HepG2 (cell line): Measurements from ENCODE around the gene COL5A1.

Source experiments
- RBAK ChIP-seq: sonication (generic); formaldehyde crosslinking; IDR thresholded peaks from 2 replicates; pipeline ENCODE4 v1.5.1; 2020; ENCODE audit warnings: mild to moderate bottlenecking, missing genetic modification reagents
- SIN3B ChIP-seq: fragments of 150-350 bp; IDR thresholded peaks from 2 replicates; pipeline ENCODE4 v1.6.1; 2014; ENCODE audit warnings: low read length
- SRF ChIP-seq: IDR thresholded peaks from 2 replicates; pipeline ENCODE4 v1.6.1; 2011; ENCODE audit warnings: mild to moderate bottlenecking, low read depth, low read length, moderate library complexity
- TF ChIP-seq, protein P1 (sequence below): sonication (generic); formaldehyde crosslinking; IDR thresholded peaks from 2 replicates; pipeline ENCODE4 v1.8.1; 2023; ENCODE audit warnings: missing genetic modification reagents, mild to moderate bottlenecking, borderline replicate concordance
- TF ChIP-seq, protein P2 (sequence below), 2 experiments: fragments of 450-650 bp in 1 of 2; sonication (generic) in 1 of 2; formaldehyde crosslinking in 1 of 2; IDR thresholded peaks; 2 replicates each; pipeline versions ENCODE4 v1.6.1 to v1.8.0; 2016 to 2022; ENCODE audit warnings: antibody characterized with exemption in 1 of 2, mild to moderate bottlenecking in 1 of 2, missing genetic modification reagents in 1 of 2

DNA sequence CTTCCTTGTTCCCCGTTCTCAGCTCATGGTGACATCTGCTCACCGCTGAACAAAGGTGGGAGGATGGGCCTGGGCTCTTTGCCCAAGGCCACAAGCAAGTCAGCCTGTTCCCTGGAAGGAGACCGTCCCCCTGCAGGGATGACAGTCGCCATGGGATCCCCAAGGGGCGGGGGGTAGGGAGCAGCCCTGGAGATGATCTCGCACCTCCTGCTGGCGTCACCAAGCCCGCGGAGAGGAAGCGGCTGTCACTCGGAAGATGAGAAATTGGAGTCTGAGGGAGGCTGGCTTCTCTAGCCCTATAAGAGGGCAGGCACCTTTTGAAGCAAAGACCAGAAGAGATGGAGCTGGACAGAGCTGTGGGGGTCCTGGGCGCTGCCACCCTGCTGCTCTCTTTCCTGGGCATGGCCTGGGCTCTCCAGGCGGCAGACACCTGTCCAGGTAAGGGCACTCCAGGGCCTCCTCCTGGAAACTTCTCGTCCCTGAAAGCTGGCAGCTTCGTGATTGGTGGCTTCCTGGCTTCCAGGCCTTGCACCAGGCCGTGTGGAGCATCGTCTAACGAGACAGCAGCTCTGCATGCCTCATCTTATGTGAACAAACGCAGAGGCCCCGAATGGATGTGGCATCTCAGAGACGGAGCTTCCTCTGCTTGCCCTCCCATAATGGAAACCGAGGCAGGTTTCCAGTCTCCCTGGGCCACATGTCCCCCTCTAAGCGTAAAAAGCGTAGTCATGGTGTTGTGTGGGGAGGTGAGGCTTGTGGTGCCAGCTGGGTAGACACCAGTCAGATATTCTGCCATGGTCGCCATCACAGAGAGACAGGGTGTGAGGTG, 239.1 kb downstream of the COL5A1 start, which contains the start of gene FCN2:
- TF ChIP-seq RBAK (no peak), SRF (no peak), SIN3B (no peak)
- TF ChIP-seq, protein P1, sequence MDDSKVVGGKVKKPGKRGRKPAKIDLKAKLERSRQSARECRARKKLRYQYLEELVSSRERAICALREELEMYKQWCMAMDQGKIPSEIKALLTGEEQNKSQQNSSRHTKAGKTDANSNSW (CRISPR knock-in tag) = no peak
- TF ChIP-seq, protein P2, sequence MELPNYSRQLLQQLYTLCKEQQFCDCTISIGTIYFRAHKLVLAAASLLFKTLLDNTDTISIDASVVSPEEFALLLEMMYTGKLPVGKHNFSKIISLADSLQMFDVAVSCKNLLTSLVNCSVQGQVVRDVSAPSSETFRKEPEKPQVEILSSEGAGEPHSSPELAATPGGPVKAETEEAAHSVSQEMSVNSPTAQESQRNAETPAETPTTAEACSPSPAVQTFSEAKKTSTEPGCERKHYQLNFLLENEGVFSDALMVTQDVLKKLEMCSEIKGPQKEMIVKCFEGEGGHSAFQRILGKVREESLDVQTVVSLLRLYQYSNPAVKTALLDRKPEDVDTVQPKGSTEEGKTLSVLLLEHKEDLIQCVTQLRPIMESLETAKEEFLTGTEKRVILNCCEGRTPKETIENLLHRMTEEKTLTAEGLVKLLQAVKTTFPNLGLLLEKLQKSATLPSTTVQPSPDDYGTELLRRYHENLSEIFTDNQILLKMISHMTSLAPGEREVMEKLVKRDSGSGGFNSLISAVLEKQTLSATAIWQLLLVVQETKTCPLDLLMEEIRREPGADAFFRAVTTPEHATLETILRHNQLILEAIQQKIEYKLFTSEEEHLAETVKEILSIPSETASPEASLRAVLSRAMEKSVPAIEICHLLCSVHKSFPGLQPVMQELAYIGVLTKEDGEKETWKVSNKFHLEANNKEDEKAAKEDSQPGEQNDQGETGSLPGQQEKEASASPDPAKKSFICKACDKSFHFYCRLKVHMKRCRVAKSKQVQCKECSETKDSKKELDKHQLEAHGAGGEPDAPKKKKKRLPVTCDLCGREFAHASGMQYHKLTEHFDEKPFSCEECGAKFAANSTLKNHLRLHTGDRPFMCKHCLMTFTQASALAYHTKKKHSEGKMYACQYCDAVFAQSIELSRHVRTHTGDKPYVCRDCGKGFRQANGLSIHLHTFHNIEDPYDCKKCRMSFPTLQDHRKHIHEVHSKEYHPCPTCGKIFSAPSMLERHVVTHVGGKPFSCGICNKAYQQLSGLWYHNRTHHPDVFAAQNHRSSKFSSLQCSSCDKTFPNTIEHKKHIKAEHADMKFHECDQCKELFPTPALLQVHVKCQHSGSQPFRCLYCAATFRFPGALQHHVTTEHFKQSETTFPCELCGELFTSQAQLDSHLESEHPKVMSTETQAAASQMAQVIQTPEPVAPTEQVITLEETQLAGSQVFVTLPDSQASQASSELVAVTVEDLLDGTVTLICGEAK (IDR thresholded peaks at IDR 0.05) = no peak
- TF ChIP-seq, protein P2 (CRISPR knock-in tag; IDR thresholded peaks at IDR 0.05) = no peak
